Glomerular visceral epithelial cell (primary cell): Measurements from ENCODE around the gene TEX13A.
"Not testable (repeated sequence)": the region's sequence is repeated elsewhere in the genome, so short reads cannot be mapped to it uniquely, and the experiment has no call there.

Experiments used
- DNase-seq: peaks from one replicate; pipeline ENCODE4 v3.0.0-alpha.2; 2016; ENCODE audit errors: extremely low spot score

Gene TEX13A

GRCh38 chrX:105220636-105221035 lies at the start of gene TEX13A:
Gene TEX13A (minus strand): TSS chrX:105220694. CDS start chrX:105220397, 297 bp downstream.
- DNase-seq = no peak

DNA sequence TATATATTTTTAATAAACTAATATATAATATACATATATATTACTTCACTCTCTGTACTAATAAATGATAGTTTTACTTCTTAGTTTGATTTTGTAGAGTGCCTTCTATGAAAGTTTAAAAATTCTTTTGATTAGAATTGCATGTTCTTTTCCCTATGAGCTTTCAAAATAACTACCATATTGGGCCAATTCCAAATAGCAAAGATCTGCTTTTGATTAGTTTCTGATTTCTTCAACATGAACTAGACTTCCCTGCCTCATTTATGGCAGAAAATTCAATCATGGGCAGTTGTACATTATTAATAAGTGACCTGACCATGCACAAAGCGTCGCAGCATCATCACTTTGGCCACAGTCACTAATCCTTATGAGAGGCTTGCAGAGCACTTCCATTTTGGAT lies 48.9 kb upstream of the TEX13A start:
- DNase-seq = no peak

- DNase-seq = no peak
These were observed 46.7 kb upstream of the TEX13A start for GRCh38 chrX:105267167-105267566.

DNA sequence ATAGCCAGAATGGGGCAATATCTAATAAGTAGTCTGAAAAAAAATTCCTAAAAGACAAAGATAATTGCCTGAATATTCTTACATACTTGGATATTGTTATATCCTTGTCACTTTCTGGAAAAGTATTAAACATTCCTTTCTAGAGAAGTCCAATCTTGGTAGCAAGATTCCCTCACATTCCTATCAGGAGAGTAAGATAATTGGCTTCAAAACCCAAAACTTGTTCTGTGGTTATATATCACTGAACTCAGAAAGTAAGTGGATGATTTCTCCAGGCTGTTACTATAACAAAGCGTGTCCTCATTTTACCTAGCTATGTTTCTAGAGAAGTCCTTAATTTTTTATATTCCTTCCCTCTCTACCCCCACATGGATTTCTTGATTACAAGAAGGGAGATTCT lies 46.0 kb upstream of the TEX13A start:
- no peak for DNase-seq

DNA sequence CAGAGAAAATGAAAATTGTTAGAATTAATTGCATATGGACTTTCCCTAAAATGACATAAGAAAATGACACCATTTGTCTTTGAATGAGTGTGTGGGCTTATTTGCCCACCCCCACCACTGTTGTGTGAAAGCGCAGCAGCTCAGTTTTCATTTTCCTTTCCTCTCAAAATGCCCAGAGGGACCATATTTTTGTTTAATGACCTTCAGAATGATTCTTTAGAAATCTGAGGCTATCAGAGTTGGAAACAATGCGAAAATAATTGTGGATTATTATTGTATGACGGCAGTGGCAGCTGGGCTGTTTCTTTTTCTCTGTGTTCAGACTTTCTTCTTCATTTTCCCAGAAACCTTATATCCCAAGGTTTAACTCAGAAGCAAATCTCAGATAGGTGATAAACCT lies 44.6 kb upstream of the TEX13A start:
- no peak for DNase-seq

- DNase-seq = no peak
These were observed 43.3 kb upstream of the TEX13A start for GRCh38 chrX:105263801-105264200.

- no peak for DNase-seq
These were observed 42.7 kb upstream of the TEX13A start for GRCh38 chrX:105263171-105263570.

DNA sequence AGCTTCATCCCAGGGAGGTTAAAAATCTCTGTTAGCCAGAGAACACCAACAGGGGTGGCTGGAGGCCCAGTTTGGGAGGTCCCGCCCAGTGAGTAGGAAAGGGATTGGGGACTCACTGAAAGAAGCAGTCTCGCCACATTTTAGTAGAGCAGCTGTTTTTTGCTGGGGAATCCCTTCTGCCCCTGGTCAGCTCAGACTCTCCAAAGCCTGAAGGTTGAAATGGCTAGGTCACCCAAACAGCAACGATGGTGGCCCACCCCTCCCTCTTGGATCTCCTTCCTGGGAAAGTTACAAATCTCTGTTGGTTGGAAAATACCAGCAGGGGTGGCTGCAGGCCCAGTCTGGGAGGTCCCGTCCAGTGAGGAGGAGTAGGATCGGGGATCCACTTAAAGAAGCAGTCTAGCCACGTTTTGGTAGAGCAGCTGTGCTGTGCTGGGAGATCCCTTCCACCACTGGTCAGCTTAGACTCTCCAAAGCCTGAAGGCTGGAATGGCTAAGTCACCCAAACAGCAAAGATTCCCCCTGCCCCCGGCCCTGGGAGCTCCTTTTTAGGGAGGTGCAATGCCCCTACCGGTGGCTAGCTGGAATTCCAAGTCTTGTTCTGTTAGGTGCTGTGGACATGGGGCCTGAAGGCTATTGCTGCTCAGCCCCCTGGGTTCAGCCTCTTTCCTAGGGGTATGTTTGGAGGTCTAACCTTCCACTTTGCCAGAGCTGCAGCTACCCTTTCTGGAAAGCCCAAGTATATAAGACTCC lies 40.0 kb upstream of the TEX13A start:
- DNase-seq = no peak

DNA sequence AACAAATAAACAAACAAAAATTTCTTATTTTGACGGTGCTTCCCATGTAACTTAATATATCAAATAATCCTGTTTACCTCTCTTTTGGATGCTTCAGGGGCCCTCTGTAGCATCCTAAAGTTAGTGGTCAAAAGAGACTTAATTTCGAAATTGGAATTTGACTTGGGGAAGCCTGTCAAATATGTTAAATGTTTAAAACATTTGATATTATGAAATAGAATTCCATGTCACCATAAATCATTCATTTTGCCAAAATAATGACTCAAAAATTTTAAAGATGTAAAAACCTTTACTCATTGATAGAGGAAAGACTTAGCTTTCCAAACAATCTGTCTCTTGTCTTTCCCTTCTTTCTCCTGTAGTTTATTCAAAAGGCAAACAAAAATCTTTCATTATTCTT lies 20.6 kb upstream of the TEX13A start:
- no peak for DNase-seq

GRCh38 chrX:105237407-105237806 lies 16.9 kb upstream of the TEX13A start:
- DNase-seq = not testable (repeated sequence)

GRCh38 chrX:105229146-105229545 lies 8.7 kb upstream of the TEX13A start:
- DNase-seq = no peak

- no peak for DNase-seq
These were observed 8.1 kb upstream of the TEX13A start for GRCh38 chrX:105228602-105229001.

- DNase-seq = no peak
These were observed 6.0 kb upstream of the TEX13A start for GRCh38 chrX:105226499-105226898.

DNA sequence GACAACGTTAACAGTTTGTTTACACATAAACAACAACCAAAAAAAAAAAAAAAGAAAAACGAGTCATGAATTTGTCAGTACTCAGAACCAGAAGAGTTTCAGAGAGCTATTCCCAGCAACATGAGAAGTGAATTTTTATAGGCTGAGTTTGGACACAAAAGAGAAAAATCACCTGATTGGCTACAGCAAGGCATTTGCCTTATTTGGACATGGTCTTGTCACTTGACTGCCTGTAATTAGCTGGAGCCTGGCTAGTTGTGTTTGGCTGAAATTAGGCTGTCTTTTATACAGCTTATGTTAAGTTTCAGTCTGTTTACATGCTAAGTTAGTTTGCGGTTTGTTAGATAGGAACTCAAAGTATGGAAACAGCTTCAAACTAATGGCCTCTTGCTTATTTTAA lies 880 bp upstream of the TEX13A start:
- no peak for DNase-seq

- DNase-seq = no peak
These were observed 766 bp downstream of the TEX13A start for GRCh38 chrX:105219454-105220401.

DNA sequence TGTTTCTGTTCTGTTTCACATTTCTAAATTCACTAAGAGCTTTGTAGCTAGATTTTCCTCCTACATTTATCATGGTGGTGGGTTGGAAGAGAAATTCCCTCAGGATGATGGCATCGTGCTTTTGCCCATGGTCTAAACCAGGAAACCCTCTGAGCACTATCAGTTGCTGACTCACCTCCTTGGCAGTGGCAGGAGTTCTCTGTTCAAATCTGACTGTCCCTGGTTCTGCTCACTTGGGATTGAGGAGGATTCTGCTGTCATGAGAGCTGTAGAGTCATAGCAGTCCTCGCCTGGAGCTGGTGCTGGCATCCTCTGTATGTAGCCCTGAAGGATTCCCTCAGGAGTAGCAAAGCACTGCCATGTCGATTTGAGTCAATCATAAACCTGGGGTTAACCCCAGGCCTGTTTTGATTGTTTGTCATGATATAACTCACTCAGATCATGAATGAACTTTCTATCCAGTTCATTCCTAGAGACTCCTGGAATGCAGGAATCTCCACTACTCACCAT lies 9.4 kb downstream of the TEX13A start:
- DNase-seq = peak; percentile 65

GRCh38 chrX:105210258-105210657 lies 10.2 kb downstream of the TEX13A start:
- DNase-seq = no peak

DNA sequence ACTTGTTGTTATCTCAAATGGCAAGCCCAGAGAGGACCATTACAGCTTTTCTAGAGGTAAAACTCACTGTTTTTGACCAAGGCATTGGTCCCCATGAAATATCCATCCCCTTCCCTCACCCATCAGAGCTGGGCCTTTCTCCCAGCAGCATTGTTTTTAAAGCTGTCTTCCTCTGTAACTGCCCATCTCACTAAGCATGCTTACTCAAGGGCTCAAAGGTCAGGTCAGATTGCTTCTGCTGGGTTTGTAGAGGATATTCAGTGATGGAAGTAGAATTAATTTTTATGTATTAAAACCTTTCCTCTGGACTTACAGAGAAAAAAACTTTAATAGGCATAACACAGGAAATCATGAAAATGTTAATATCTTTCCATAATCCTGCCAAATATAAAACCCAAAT lies 11.1 kb downstream of the TEX13A start:
- no peak for DNase-seq

GRCh38 chrX:105191878-105192277 lies 28.6 kb downstream of the TEX13A start:
- peak; percentile 18 for DNase-seq

GRCh38 chrX:105190252-105190853 lies 30.1 kb downstream of the TEX13A start:
- peak; percentile 40 for DNase-seq

- DNase-seq = no peak
These were observed 31.4 kb downstream of the TEX13A start for GRCh38 chrX:105189093-105189492.

GRCh38 chrX:105179644-105180043 lies 40.9 kb downstream of the TEX13A start:
- DNase-seq = no peak
